IMR-90 (cell line): ENCODE measurements around the gene AKIP1. TPM values are rescaled to one million over a fixed set of nuclear protein-coding genes. Genes with fewer than 3 reads are reported as not detected.
A peak's percentile ranks its signal among the peaks of the same experiment; 100 is the strongest.

Experiments used
- ATAC-seq: fragments of 200-7000 bp; cut with Tn5 transposase; 2 replicates; pipeline ENCODE4 v1.9.1; 2020; ENCODE audit warnings: low read depth, mild to moderate bottlenecking, moderate library complexity
- BruUV-seq: library from RNA; stranded (reverse); fragments of 400-500 nt; replicated peaks from 2 replicates; lab custom pipeline; 2021; lab: Mats Ljungman, UMichigan
- CTCF ChIA-PET: fragments of 300-600 bp; formaldehyde crosslinking; extraction: SDS; loops from one replicate; lab custom pipeline; 2021; ENCODE audit warnings: antibody characterized with exemption; lab: Yijun Ruan, JAX
- POLR2A ChIA-PET: fragments of 300-600 bp; sonication (Branson Sonifier 250); formaldehyde crosslinking; loops from one replicate; lab custom pipeline; 2022; ENCODE audit warnings: antibody characterized with exemption; ENCODE audit not compliant: unreplicated experiment; lab: Charles Lee
- DNase-seq: peaks from one replicate; pipeline ENCODE4 v3.0.0; 2013
- H2AFZ ChIP-seq: replicated peaks from 2 replicates; pipeline ENCODE3; 2013; ENCODE audit warnings: low read length, mild to moderate bottlenecking; ENCODE audit not compliant: poor library complexity
- H2AK5ac ChIP-seq: 2 replicates; pipeline ENCODE4 v1.6.1; 2013; ENCODE audit warnings: low read depth, low read length, inconsistent platforms
- H2AK9ac ChIP-seq: replicated peaks from 2 replicates; pipeline ENCODE3; 2013; ENCODE audit warnings: mild to moderate bottlenecking, low read depth, low read length, moderate library complexity; ENCODE audit not compliant: poor library complexity
- H2BK120ac ChIP-seq: 2 replicates; pipeline ENCODE4 v1.6.1; 2013; ENCODE audit warnings: low read depth, low read length, inconsistent platforms
- H2BK15ac ChIP-seq: 3 replicates; pipeline ENCODE4 v1.6.1; 2013; ENCODE audit warnings: low read depth, low read length, inconsistent platforms
- H2BK20ac ChIP-seq: 2 replicates; pipeline ENCODE4 v1.6.1; 2013; ENCODE audit warnings: low read depth, mild to moderate bottlenecking, inconsistent platforms, low read length, moderate library complexity
- H2BK5ac ChIP-seq: 2 replicates; pipeline ENCODE4 v1.6.1; 2013; ENCODE audit warnings: mild to moderate bottlenecking, low read depth, low read length, inconsistent platforms; ENCODE audit not compliant: poor library complexity, severe bottlenecking
- H3K14ac ChIP-seq: replicated peaks from 2 replicates; pipeline ENCODE4 v1.6.1; 2013; ENCODE audit warnings: low read depth, low read length, inconsistent platforms
- H3K18ac ChIP-seq: 2 replicates; pipeline ENCODE4 v1.6.1; 2013; ENCODE audit warnings: low read depth, low read length, control low read depth
- H3K23ac ChIP-seq: 2 replicates; pipeline ENCODE4 v1.6.1; 2013; ENCODE audit warnings: low read depth, low read length, inconsistent platforms
- H3K27ac ChIP-seq: 2 replicates; pipeline ENCODE4 v1.5.1; 2013; ENCODE audit warnings: mild to moderate bottlenecking, control low read depth, low read length; ENCODE audit not compliant: insufficient read depth
- H3K27me3 ChIP-seq: 2 replicates; pipeline ENCODE4 v1.6.1; 2013; ENCODE audit warnings: low read length; ENCODE audit not compliant: control insufficient read depth, insufficient read depth
- H3K36me3 ChIP-seq: 2 replicates; pipeline ENCODE4 v1.6.1; 2013; ENCODE audit warnings: low read length, mixed read lengths; ENCODE audit not compliant: control insufficient read depth, insufficient read depth
- H3K4ac ChIP-seq: 2 replicates; pipeline ENCODE4 v1.6.1; 2013; ENCODE audit warnings: low read depth, low read length, inconsistent platforms
- H3K4me1 ChIP-seq: 2 replicates; pipeline ENCODE4 v1.6.1; 2013; ENCODE audit warnings: low read length, mixed read lengths; ENCODE audit not compliant: control insufficient read depth, insufficient read depth
- H3K4me2 ChIP-seq: 2 replicates; pipeline ENCODE4 v1.6.1; 2013; ENCODE audit warnings: low read depth, mild to moderate bottlenecking, control low read depth, low read length, moderate library complexity
- H3K4me3 ChIP-seq: 2 replicates; pipeline ENCODE4 v1.5.1; 2013; ENCODE audit warnings: low read depth, mild to moderate bottlenecking, control low read depth, low read length, moderate library complexity; ENCODE audit not compliant: insufficient read depth
- H3K56ac ChIP-seq: 2 replicates; pipeline ENCODE4 v1.6.1; 2013; ENCODE audit warnings: low read length, inconsistent platforms; ENCODE audit not compliant: insufficient read depth; ENCODE audit errors: extremely low read depth
- H3K79me1 ChIP-seq, 2 experiments: 2 replicates each; pipeline ENCODE4 v1.6.1; 2013; ENCODE audit warnings: low read length in 2 of 2, inconsistent platforms in 1 of 2, low read depth in 1 of 2
- H3K9ac ChIP-seq: 2 replicates; pipeline ENCODE4 v1.6.1; 2013; ENCODE audit warnings: low read depth, low read length, control low read depth
- H3K9me1 ChIP-seq: 2 replicates; pipeline ENCODE4 v1.6.1; 2013; ENCODE audit warnings: low read length, inconsistent platforms; ENCODE audit not compliant: insufficient read depth
- H3K9me3 ChIP-seq: 2 replicates; pipeline ENCODE4 v1.6.1; 2013; ENCODE audit warnings: low read length; ENCODE audit not compliant: control insufficient read depth, insufficient read depth
- H4K20me1 ChIP-seq: 2 replicates; pipeline ENCODE4 v1.6.1; 2013; ENCODE audit warnings: low read length, inconsistent platforms; ENCODE audit not compliant: insufficient read depth
- H4K5ac ChIP-seq: 2 replicates; pipeline ENCODE4 v1.6.1; 2013; ENCODE audit warnings: mild to moderate bottlenecking, low read depth, low read length, control low read depth
- H4K8ac ChIP-seq, 2 experiments: 2 replicates each; pipeline ENCODE4 v1.6.1; 2013; ENCODE audit warnings: low read depth in 2 of 2, low read length in 2 of 2, control low read depth in 1 of 2, inconsistent platforms in 1 of 2
- H4K91ac ChIP-seq: 2 replicates; pipeline ENCODE4 v1.6.1; 2013; ENCODE audit warnings: low read depth, low read length, inconsistent platforms; ENCODE audit not compliant: insufficient read depth
- BHLHE40 ChIP-seq: fragments of 150-350 bp; IDR thresholded peaks from 2 replicates; pipeline ENCODE4 v1.6.1; 2016; ENCODE audit warnings: mild to moderate bottlenecking, low read depth, low read length
- CEBPB ChIP-seq: IDR thresholded peaks from 2 replicates; pipeline ENCODE4 v1.6.1; 2012; ENCODE audit warnings: low read depth, low read length, improper control_type of control experiment
- CHD1 ChIP-seq: IDR thresholded peaks from 2 replicates; pipeline ENCODE4 v1.6.1; 2012; ENCODE audit warnings: low read depth, low read length, improper control_type of control experiment
- CTCF ChIP-seq: conservative IDR thresholded peaks from 2 replicates; pipeline ENCODE4 v1.5.1; 2012; ENCODE audit warnings: mild to moderate bottlenecking, low read depth, low read length, improper control_type of control experiment
- FOS ChIP-seq: fragments of 150-350 bp; IDR thresholded peaks from 2 replicates; pipeline ENCODE4 v1.6.1; 2016; ENCODE audit warnings: low read depth, low read length
- MAFK ChIP-seq: IDR thresholded peaks from 2 replicates; pipeline ENCODE4 v1.6.1; 2012; ENCODE audit warnings: low read depth, low read length, improper control_type of control experiment
- MAZ ChIP-seq: IDR thresholded peaks from 2 replicates; pipeline ENCODE4 v1.6.1; 2012; ENCODE audit warnings: low read depth, mild to moderate bottlenecking, low read length, improper control_type of control experiment, moderate library complexity, borderline replicate concordance
- MXI1 ChIP-seq: IDR thresholded peaks from 2 replicates; pipeline ENCODE4 v1.6.1; 2012; ENCODE audit warnings: low read depth, mild to moderate bottlenecking, low read length, moderate library complexity, borderline replicate concordance
- NFE2L2 ChIP-seq: fragments of 150-350 bp; IDR thresholded peaks from 2 replicates; pipeline ENCODE4 v1.6.1; 2016; ENCODE audit warnings: low read depth, mild to moderate bottlenecking, low read length
- POLR2A ChIP-seq: IDR thresholded peaks from 2 replicates; pipeline ENCODE4 v1.6.1; 2012; ENCODE audit warnings: mild to moderate bottlenecking, low read depth, low read length
- RAD21 ChIP-seq: IDR thresholded peaks from 2 replicates; pipeline ENCODE4 v1.6.1; 2012; ENCODE audit warnings: low read length, improper control_type of control experiment
- RCOR1 ChIP-seq: IDR thresholded peaks from 2 replicates; pipeline ENCODE4 v1.6.1; 2012; ENCODE audit warnings: mild to moderate bottlenecking, low read length, improper control_type of control experiment; ENCODE audit not compliant: insufficient replicate concordance
- RFX5 ChIP-seq: IDR thresholded peaks from 2 replicates; pipeline ENCODE4 v1.8.0; 2012; ENCODE audit warnings: low read depth, mild to moderate bottlenecking, low read length, moderate library complexity
- SMC3 ChIP-seq: fragments of 150-350 bp; IDR thresholded peaks from 2 replicates; pipeline ENCODE4 v1.6.1; 2016; ENCODE audit warnings: low read depth, mild to moderate bottlenecking, antibody characterized with exemption, low read length, moderate library complexity
- USF2 ChIP-seq: fragments of 150-350 bp; IDR thresholded peaks from 2 replicates; pipeline ENCODE4 v1.6.1; 2017; ENCODE audit warnings: mild to moderate bottlenecking, antibody characterized with exemption, low read length, low read depth
- WGBS, 2 experiments: methylation state at CpG; one replicate each; pipeline versions ENCODE4 v1.1.5 to v1.1.7; 2013; ENCODE audit warnings: missing lambda C conversion rate in 2 of 2; ENCODE audit not compliant: insufficient read length in 1 of 2; ENCODE audit errors: extremely low coverage in 2 of 2; 5-methylcytosine and 5-hydroxymethylcytosine counted together
- dilution Hi-C: fragments of 300-500 bp; cut with HindIII; formaldehyde crosslinking; loops from one replicate; pipeline ENCODE4 v1.14.3; 2018; ENCODE audit warnings: low sequenced_read_pairs; ENCODE audit not compliant: unreplicated experiment
- in situ Hi-C: fragments of 300-500 bp; cut with MboI; formaldehyde crosslinking; loops from 3 replicates; pipeline ENCODE4 v1.14.3; 2019; ENCODE audit warnings: low sequenced_read_pairs, inconsistent platforms, mixed read lengths
- intact Hi-C: fragments of 100-400 bp; cut with micrococcal nuclease; formaldehyde crosslinking; loops from 2 replicates; pipeline ENCODE4 v1.10.0; 2022
- polyA plus RNA-seq, 3 experiments: library from polyadenylated mRNA; depleted of rRNA; stranded (reverse); fragments of >200 nt; gene quantifications; 2 replicates each; pipeline ENCODE4 v1.2.3, GENCODE V29; 2012; ENCODE audit warnings: low replicate concordance in 1 of 3
- total RNA-seq: library from RNA; depleted of rRNA; stranded (reverse); fragments of >200 nt; gene quantifications from 2 replicates; pipeline ENCODE4 v1.2.3, GENCODE V29; 2012
- TF ChIP-seq, protein P1 (sequence below): fragments of 150-350 bp; IDR thresholded peaks from 2 replicates; pipeline ENCODE4 v1.6.1; 2016; ENCODE audit warnings: low read depth, mild to moderate bottlenecking, low read length, moderate library complexity, borderline replicate concordance

AKIP1 gene
- total and polyA plus RNA-seq, 2 of the 4 experiments (the other 2 are of a cell fraction), result 33.9 to 36.0 TPM

DNA sequence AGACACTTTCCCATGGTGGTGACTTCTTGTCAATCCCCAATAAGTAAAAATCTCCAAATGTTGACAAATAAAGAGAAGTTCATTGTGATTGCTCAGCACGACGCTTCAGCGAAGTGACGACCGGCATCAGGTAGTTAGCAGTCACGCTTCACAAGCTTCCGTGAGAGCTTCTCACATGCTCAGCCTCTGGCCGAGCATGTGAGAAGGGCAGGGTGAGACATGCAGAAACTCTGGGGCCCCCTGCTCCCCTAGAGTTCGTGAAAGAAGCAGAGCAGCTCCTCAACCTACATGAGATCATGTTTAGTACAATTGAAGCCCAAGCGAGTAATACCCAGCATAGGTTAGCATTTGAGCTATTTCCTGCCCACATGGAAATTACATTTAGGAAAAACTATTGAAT is 26.2 kb downstream of the AKIP1 start:
- H2AFZ ChIP-seq, result no peak overlapping the region
- POLR2A ChIA-PET, result no interaction called here

More for the DNA sequence above, 26.2 kb downstream of the AKIP1 start:
- H3K18ac ChIP-seq, result no peak overlapping the region
- no peak for ATAC-seq
- no peak overlapping the region for H3K4me3 ChIP-seq
- no peak overlapping the region for H2BK5ac ChIP-seq
- H3K56ac ChIP-seq, result no peak overlapping the region
- no peak overlapping the region for H4K5ac ChIP-seq
- H4K8ac ChIP-seq, result no peak overlapping the region
- no peaks in the 10 kb centered on the region for H4K20me1 ChIP-seq
- dilution Hi-C loops, result no loop called here
- no peak for DNase-seq
- H3K9ac ChIP-seq, result no peak overlapping the region
- TF ChIP-seq NFE2L2, result no peak
- no peak for TF ChIP-seq MXI1
- no peak for TF ChIP-seq CTCF
- no peak for TF ChIP-seq CEBPB
- TF ChIP-seq, protein P1, sequence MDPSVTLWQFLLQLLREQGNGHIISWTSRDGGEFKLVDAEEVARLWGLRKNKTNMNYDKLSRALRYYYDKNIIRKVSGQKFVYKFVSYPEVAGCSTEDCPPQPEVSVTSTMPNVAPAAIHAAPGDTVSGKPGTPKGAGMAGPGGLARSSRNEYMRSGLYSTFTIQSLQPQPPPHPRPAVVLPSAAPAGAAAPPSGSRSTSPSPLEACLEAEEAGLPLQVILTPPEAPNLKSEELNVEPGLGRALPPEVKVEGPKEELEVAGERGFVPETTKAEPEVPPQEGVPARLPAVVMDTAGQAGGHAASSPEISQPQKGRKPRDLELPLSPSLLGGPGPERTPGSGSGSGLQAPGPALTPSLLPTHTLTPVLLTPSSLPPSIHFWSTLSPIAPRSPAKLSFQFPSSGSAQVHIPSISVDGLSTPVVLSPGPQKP, result no peak
- no peak for TF ChIP-seq MAZ
- TF ChIP-seq POLR2A, result no peak
- no peak for TF ChIP-seq RCOR1
- TF ChIP-seq CHD1, result no peak
- no peak for TF ChIP-seq SMC3
- TF ChIP-seq BHLHE40, result no peak
- TF ChIP-seq FOS, result no peak
- TF ChIP-seq RAD21, result no peak
- TF ChIP-seq USF2, result no peak
- TF ChIP-seq MAFK, result no peak
- no peak for TF ChIP-seq RFX5
- no peak overlapping the region for H3K4me2 ChIP-seq
- no peak overlapping the region for H3K4ac ChIP-seq
- no peaks in the 10 kb centered on the region for H3K9me3 ChIP-seq
- BruUV-seq, result no TSS peak
- H3K14ac ChIP-seq, result no peak overlapping the region
- H2AK5ac ChIP-seq, result peak overlapping the region; percentile 51; the same call in 1 of the 2 replicates
- no peaks in the 10 kb centered on the region for H3K36me3 ChIP-seq
- H2BK120ac ChIP-seq, result no peak overlapping the region
- no peak overlapping the region for H2BK15ac ChIP-seq
- H2BK20ac ChIP-seq, result no peak overlapping the region
- in situ Hi-C loops, result no loop called here
- no peaks in the 10 kb centered on the region for H3K79me1 ChIP-seq
- no peak overlapping the region for H4K91ac ChIP-seq
- peaks cover 8% of the 10 kb centered on the region for H3K4me1 ChIP-seq
- CTCF ChIA-PET, result no interaction called here
- no peak overlapping the region for H2AK9ac ChIP-seq
- no peak overlapping the region for H3K27ac ChIP-seq
- intact Hi-C loops, result no loop called here
- 0 out of 2 replicates have a peak, but pooled peaks cover 5% of the 10 kb centered on the region for H3K9me1 ChIP-seq
- 80% methylated on average over 2 of the region's 10 CpGs; no CpG with 5 or more reads in 1 of the 2 experiments for WGBS, 2 experiments
- no peaks in the 10 kb centered on the region for H3K27me3 ChIP-seq
- no peak overlapping the region for H3K23ac ChIP-seq
